SK-N-SH (cell line): Measurements from ENCODE around the gene MRPS18A. TPM values are rescaled to one million over a fixed set of nuclear protein-coding genes. Genes with fewer than 3 reads are reported as not detected.
A peak's percentile ranks its signal among the peaks of the same experiment; 100 is the strongest.

Experiments
- CTCF ChIA-PET: fragments of 300-600, 350-600 bp; formaldehyde crosslinking; extraction: SDS; loops from one replicate; lab custom pipeline; 2021; lab: Yijun Ruan, JAX
- POLR2A ChIA-PET: fragments of 350-600 bp; sonication (Branson Sonifier 250); formaldehyde crosslinking; extraction: SDS; loops from one replicate; lab custom pipeline; 2020; ENCODE audit warnings: antibody characterized with exemption, inconsistent platforms; lab: Yijun Ruan, JAX
- DNase-seq: peaks from one replicate; pipeline ENCODE4 v3.0.0; 2012
- H2AFZ ChIP-seq: fragments of 200-600 bp; sonication (generic); 2 replicates; pipeline ENCODE4 v1.8.1; 2016; ENCODE audit warnings: antibody characterized with exemption, mild to moderate bottlenecking, low read depth
- H3F3A ChIP-seq: fragments of 200-600 bp; sonication (generic); replicated peaks from 2 replicates; pipeline ENCODE3; 2016; ENCODE audit warnings: antibody characterized with exemption, mild to moderate bottlenecking; ENCODE audit not compliant: insufficient read depth
- H3K27ac ChIP-seq, 2 experiments: fragments of 200-500 bp in 1 of 2; fragments of 200-600 bp in 1 of 2; sonication (Bioruptor generic) in 1 of 2; sonication (generic), shearing (Covaris generic) in 1 of 2; 2 replicates each; pipeline versions ENCODE4 v1.5.1 to v1.6.1; 2014 to 2016; ENCODE audit warnings: low read depth in 2 of 2, inconsistent platforms in 1 of 2, low read length in 1 of 2, mild to moderate bottlenecking in 1 of 2, mixed read lengths in 1 of 2
- H3K27me3 ChIP-seq: fragments of 200-600 bp; sonication (generic), shearing (Covaris generic); 2 replicates; pipeline ENCODE4 v1.6.1; 2016; ENCODE audit warnings: mixed run types; ENCODE audit not compliant: insufficient read depth
- H3K36me3 ChIP-seq, 2 experiments: fragments of 200-500 bp in 1 of 2; fragments of 200-600 bp in 1 of 2; sonication (Bioruptor generic) in 1 of 2; sonication (generic) in 1 of 2; replicated peaks in 1 of 2; 2 replicates each; pipeline versions ENCODE3 to v1.5.1; 2014 to 2016; ENCODE audit warnings: low read length in 1 of 2, mild to moderate bottlenecking in 1 of 2; ENCODE audit not compliant: insufficient read depth in 2 of 2, control insufficient read depth in 1 of 2
- H3K4me1 ChIP-seq, 2 experiments: fragments of 200-500 bp in 1 of 2; fragments of 200-600 bp in 1 of 2; sonication (Bioruptor generic) in 1 of 2; sonication (generic), shearing (Covaris generic) in 1 of 2; 2 replicates each; pipeline versions ENCODE4 v1.5.1 to v1.6.1; 2014 to 2016; ENCODE audit warnings: low read depth in 1 of 2, low read length in 1 of 2, mixed run types in 1 of 2; ENCODE audit not compliant: insufficient read depth in 2 of 2, control insufficient read depth in 1 of 2
- H3K4me2 ChIP-seq: fragments of 200-600 bp; sonication (generic), shearing (Covaris generic); 2 replicates; pipeline ENCODE4 v1.6.1; 2017; ENCODE audit warnings: mixed run types
- H3K4me3 ChIP-seq, 2 experiments: fragments of 200-500 bp in 1 of 2; fragments of 200-600 bp in 1 of 2; sonication (Bioruptor generic) in 1 of 2; sonication (generic), shearing (Covaris generic) in 1 of 2; 2 replicates each; pipeline versions ENCODE4 v1.5.1 to v1.8.1; 2014 to 2016; ENCODE audit warnings: low read depth in 2 of 2, inconsistent platforms in 1 of 2, low read length in 1 of 2, mild to moderate bottlenecking in 1 of 2, mixed read lengths in 1 of 2, moderate library complexity in 1 of 2
- H3K79me2 ChIP-seq: fragments of 200-600 bp; sonication (generic); 2 replicates; pipeline ENCODE4 v1.8.1; 2017; ENCODE audit warnings: mild to moderate bottlenecking; ENCODE audit not compliant: insufficient read depth
- H3K9ac ChIP-seq: fragments of 200-600 bp; sonication (generic); 2 replicates; pipeline ENCODE4 v1.6.1; 2017; ENCODE audit warnings: mixed run types
- H3K9me2 ChIP-seq: fragments of 200-600 bp; sonication (generic); 2 replicates; pipeline ENCODE4 v1.6.1; 2017; ENCODE audit warnings: mixed run types
- H3K9me3 ChIP-seq: fragments of 200-600 bp; sonication (generic); 2 replicates; pipeline ENCODE4 v1.6.1; 2017; ENCODE audit warnings: mixed run types, mild to moderate bottlenecking, moderate library complexity
- H4K20me1 ChIP-seq: fragments of 200-600 bp; sonication (generic); 2 replicates; pipeline ENCODE4 v1.6.1; 2017; ENCODE audit warnings: mild to moderate bottlenecking, mixed run types; ENCODE audit not compliant: insufficient read depth
- EZH2phosphoT487 ChIP-seq: fragments of 200-600 bp; sonication (generic); IDR thresholded peaks from 2 replicates; pipeline ENCODE4 v1.6.1; 2017; ENCODE audit warnings: low read depth, mixed run types, mild to moderate bottlenecking, antibody characterized with exemption, moderate library complexity, borderline replicate concordance
- JUND ChIP-seq: IDR thresholded peaks from 2 replicates; pipeline ENCODE4 v1.4.0; 2012
- WGBS: methylation state at CpG from one replicate; pipeline ENCODE4 v1.1.6; 2017; ENCODE audit warnings: low lambda C conversion rate; 5-methylcytosine and 5-hydroxymethylcytosine counted together
- polyA plus RNA-seq, 3 experiments: library from polyadenylated mRNA; depleted of rRNA; stranded (reverse); fragments of >200 nt; gene quantifications; 2 replicates each; pipeline ENCODE4 v1.2.3, GENCODE V29; 2012
- TF ChIP-seq, protein P1 (sequence below): fragments of 150-350 bp; IDR thresholded peaks from 2 replicates; pipeline ENCODE4 v1.6.1; 2017; ENCODE audit warnings: antibody characterized with exemption, low read length, low read depth, borderline replicate concordance
- TF ChIP-seq, protein P2 (sequence below): IDR thresholded peaks from 2 replicates; pipeline ENCODE4 v1.6.1; 2012; ENCODE audit warnings: mild to moderate bottlenecking, low read depth, low read length, moderate library complexity

The MRPS18A gene
- polyA plus RNA-seq, 1 of the 3 experiments (the other 2 are of a cell fraction) = 57.0 TPM

DNA sequence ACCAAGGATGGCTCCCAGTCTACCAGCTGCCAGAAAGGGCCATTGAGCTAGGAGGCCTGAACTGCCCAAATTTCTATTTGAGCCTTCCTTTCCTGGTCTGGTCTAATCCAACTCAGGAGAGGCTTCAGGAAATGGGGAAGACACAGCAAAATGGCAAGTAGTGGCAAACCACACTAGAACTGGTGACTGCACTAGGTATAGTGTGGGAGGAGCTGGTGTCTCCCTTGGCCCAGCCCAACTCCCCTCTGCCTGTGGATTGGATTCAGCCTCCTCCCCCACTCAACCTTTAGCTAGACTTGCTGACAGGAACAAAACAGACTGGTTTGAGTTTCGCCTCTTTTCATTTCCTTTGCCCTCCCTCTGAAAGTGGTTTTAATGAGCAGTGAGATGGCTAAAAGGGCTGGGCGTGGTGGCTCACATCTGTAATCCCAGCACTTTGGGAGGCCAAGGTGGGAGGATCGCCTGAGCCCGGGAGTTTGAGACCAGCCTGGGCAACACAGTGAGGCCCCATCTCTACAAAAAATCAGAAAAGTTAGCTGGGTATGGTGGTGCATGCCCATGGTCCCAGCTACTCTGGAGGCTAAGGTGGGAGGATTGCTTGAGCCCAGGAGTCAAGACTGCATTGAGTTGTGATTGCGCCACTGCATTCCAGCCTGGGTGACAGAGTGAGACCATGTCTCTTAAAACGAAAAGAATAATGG, 17.5 kb downstream of the MRPS18A start:
- no peaks in the 10 kb centered on the region for H3K27me3 ChIP-seq
- H2AFZ ChIP-seq = no peak overlapping the region
- POLR2A ChIA-PET = interaction anchor here (0.6 to 6.3 kb wide), 4 partner anchors 12 to 409 kb away, joined by 3 to 33 read pairs (median 4); partner anchors contain the start of gene VEGFA
- H3K79me2 ChIP-seq = no peaks in the 10 kb centered on the region
- H3K4me1 ChIP-seq = peaks cover 0 to 29% of the 10 kb centered on the region in 2 experiments; a peak in 1 of 4 replicates
- 97% methylated on average over 6 of the region's 6 CpGs for WGBS
- no peak for DNase-seq
- no peak overlapping the region for H3K4me3 ChIP-seq
- H3K9me3 ChIP-seq = no peaks in the 10 kb centered on the region
- no peak overlapping the region for H3K4me2 ChIP-seq
- no peak overlapping the region for H3K9ac ChIP-seq
- H4K20me1 ChIP-seq = no peaks in the 10 kb centered on the region
- H3K27ac ChIP-seq = no peak overlapping the region; a peak in 1 of 4 replicates
- TF ChIP-seq, protein P1, sequence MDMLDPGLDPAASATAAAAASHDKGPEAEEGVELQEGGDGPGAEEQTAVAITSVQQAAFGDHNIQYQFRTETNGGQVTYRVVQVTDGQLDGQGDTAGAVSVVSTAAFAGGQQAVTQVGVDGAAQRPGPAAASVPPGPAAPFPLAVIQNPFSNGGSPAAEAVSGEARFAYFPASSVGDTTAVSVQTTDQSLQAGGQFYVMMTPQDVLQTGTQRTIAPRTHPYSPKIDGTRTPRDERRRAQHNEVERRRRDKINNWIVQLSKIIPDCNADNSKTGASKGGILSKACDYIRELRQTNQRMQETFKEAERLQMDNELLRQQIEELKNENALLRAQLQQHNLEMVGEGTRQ = no peak
- TF ChIP-seq JUND = no peak
- TF ChIP-seq, all 33 proteins: peak for 0
- Histone ChIP-seq H3F3A (peaks cover 13% of the 10 kb centered on the region), H3K36me3 (peaks cover 0 to 37% of the 10 kb centered on the region in 2 experiments), H3K9me2 (no peaks in the 10 kb centered on the region)
- CTCF ChIA-PET = interaction anchor here (0.8 to 7.2 kb wide), 9 partner anchors 8 to 643 kb away, joined by 3 to 118 read pairs (median 7); partner anchors contain the start of genes AARS2 and VEGFA

DNA sequence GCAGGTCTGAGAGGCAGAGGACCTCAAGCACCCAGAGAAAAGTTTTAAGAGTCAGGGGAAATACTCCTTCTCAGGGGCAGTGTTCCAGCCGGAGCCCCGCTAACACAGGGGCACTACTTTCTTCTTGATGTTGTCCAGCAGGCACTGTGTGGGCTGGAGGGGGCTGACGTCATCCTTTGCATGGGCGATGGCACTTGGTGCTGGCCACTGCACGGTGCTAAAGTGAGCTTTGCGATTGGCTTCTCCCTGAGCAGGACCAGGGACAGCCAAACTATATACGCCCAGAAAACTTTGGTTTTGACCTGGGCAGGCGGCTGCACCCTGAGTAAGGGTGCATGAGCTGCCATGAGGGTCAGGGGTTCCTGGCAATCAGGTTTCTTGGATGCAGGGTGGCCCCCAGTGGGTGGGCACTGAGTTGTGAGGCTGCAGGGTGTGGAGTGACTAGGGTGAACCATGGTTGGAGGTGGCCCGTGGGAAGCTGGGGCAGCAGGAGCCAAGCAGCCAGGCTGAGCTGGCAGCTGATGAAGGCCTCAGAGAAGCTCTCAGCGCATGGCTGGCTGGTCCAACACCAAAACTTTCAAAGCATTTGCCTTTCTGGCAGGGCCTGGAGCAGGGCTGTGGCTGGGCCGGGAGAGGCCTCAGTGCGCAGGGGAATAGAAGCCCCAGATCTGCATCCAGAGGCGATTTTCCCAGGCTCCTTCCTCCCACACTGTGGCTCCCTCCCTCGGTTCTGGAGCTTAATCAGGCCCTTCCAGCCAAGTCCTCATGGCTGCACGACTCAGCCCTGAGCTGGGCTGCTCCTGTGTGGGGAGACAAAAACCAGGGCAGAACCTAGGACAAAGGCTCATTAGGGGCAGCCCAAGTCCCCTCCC, 18.3 kb downstream of the MRPS18A start:
- Histone ChIP-seq H3K27me3 (no peaks in the 10 kb centered on the region), H2AFZ (no peak overlapping the region), H3K36me3 (peaks cover 0 to 30% of the 10 kb centered on the region in 2 experiments), H3K4me1 (peaks cover 0 to 29% of the 10 kb centered on the region in 2 experiments; a peak in 1 of 4 replicates), H3K27ac (peak overlapping the region in 1 of 2 experiments; percentile 51; a peak in 1 of 4 replicates), H3K9ac (no peak overlapping the region), H3K4me2 (no peak overlapping the region), H3K4me3 (no peak overlapping the region), H4K20me1 (no peaks in the 10 kb centered on the region), H3K9me3 (no peaks in the 10 kb centered on the region), H3F3A (peaks cover 13% of the 10 kb centered on the region), H3K79me2 (no peaks in the 10 kb centered on the region), H3K9me2 (no peaks in the 10 kb centered on the region)
- CTCF ChIA-PET = interaction anchor here (0.8 to 7.2 kb wide), 12 partner anchors 9 to 644 kb away, joined by 3 to 118 read pairs (median 4); partner anchors contain the start of genes AARS2 and VEGFA
- TF ChIP-seq, protein P2, sequence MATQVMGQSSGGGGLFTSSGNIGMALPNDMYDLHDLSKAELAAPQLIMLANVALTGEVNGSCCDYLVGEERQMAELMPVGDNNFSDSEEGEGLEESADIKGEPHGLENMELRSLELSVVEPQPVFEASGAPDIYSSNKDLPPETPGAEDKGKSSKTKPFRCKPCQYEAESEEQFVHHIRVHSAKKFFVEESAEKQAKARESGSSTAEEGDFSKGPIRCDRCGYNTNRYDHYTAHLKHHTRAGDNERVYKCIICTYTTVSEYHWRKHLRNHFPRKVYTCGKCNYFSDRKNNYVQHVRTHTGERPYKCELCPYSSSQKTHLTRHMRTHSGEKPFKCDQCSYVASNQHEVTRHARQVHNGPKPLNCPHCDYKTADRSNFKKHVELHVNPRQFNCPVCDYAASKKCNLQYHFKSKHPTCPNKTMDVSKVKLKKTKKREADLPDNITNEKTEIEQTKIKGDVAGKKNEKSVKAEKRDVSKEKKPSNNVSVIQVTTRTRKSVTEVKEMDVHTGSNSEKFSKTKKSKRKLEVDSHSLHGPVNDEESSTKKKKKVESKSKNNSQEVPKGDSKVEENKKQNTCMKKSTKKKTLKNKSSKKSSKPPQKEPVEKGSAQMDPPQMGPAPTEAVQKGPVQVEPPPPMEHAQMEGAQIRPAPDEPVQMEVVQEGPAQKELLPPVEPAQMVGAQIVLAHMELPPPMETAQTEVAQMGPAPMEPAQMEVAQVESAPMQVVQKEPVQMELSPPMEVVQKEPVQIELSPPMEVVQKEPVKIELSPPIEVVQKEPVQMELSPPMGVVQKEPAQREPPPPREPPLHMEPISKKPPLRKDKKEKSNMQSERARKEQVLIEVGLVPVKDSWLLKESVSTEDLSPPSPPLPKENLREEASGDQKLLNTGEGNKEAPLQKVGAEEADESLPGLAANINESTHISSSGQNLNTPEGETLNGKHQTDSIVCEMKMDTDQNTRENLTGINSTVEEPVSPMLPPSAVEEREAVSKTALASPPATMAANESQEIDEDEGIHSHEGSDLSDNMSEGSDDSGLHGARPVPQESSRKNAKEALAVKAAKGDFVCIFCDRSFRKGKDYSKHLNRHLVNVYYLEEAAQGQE = peak; percentile 74; the same call in 1 of the 2 replicates
- no peak for TF ChIP-seq EZH2phosphoT487
- 75% methylated on average over 15 of the region's 15 CpGs for WGBS
- DNase-seq = peak; percentile 46
- POLR2A ChIA-PET = interaction anchor here (0.6 to 6.3 kb wide), 5 partner anchors 13 to 463 kb away, joined by 3 to 33 read pairs (median 4); partner anchors contain the start of gene VEGFA
